K562 (cell line): ENCODE data around the gene VWA7. TPM values are rescaled to one million over a fixed set of nuclear protein-coding genes. Genes with fewer than 3 reads are reported as not detected.

Experiments used
- ARNT ChIP-seq, 2 experiments: fragments of 450-650 bp; IDR thresholded peaks; 2 replicates each; pipeline ENCODE4 v1.6.1; 2016; ENCODE audit warnings: mild to moderate bottlenecking in 1 of 2
- BRD4 ChIP-seq: fragments of 200-600 bp; sonication (generic); IDR thresholded peaks from 2 replicates; pipeline ENCODE4 v1.6.1; 2017; ENCODE audit warnings: inconsistent platforms
- ESRRB ChIP-seq: fragments of 250-450 bp; sonication (Bioruptor Pico); IDR thresholded peaks from 2 replicates; pipeline ENCODE4 v1.5.0; 2020; ENCODE audit warnings: mild to moderate bottlenecking, moderate library complexity, borderline replicate concordance
- GTF2A2 ChIP-seq: IDR thresholded peaks from 2 replicates; pipeline ENCODE4 v1.6.1; 2016; ENCODE audit warnings: mild to moderate bottlenecking, missing genetic modification characterization, missing compliant biosample characterization
- IRF2 ChIP-seq: sonication (generic); formaldehyde crosslinking; IDR thresholded peaks from 2 replicates; pipeline ENCODE4 v1.8.1; 2022; ENCODE audit warnings: mild to moderate bottlenecking, missing genetic modification reagents
- MLX ChIP-seq, 2 experiments: fragments of 450-650 bp in 1 of 2; sonication (generic) in 1 of 2; formaldehyde crosslinking; conservative IDR thresholded peaks; 2 replicates each; pipeline versions ENCODE4 v1.4.0 to v1.8.1; 2020 to 2022; ENCODE audit warnings: mild to moderate bottlenecking in 1 of 2, missing genetic modification reagents in 1 of 2
- PHF21A ChIP-seq: fragments of 450-650 bp; IDR thresholded peaks from 2 replicates; pipeline ENCODE4 v1.6.1; 2017; ENCODE audit warnings: low read depth, borderline replicate concordance
- PTBP1 ChIP-seq: fragments of 200-400 bp; formaldehyde crosslinking; IDR thresholded peaks from 2 replicates; pipeline ENCODE4 v1.6.1; 2017; ENCODE audit warnings: low read depth, low read length
- RBFOX2 ChIP-seq: fragments of 200-400 bp; formaldehyde crosslinking; IDR thresholded peaks from 2 replicates; pipeline ENCODE4 v1.6.1; 2017; ENCODE audit warnings: low read depth, mild to moderate bottlenecking, low read length, moderate library complexity
- SAP30 ChIP-seq: fragments of 200-600 bp; sonication (generic); IDR thresholded peaks from 2 replicates; pipeline ENCODE4 v1.6.1; 2012; ENCODE audit warnings: borderline replicate concordance, low read depth, mild to moderate bottlenecking, moderate library complexity, low read length, control low read depth, inconsistent platforms; ENCODE audit not compliant: insufficient read depth, poor library complexity, severe bottlenecking
- TFAP4 ChIP-seq: sonication (generic); formaldehyde crosslinking; IDR thresholded peaks from 2 replicates; pipeline ENCODE4 v1.8.0; 2022; ENCODE audit warnings: missing genetic modification reagents, mild to moderate bottlenecking, moderate library complexity, borderline replicate concordance
- TGIF2 ChIP-seq: sonication (generic); formaldehyde crosslinking; IDR thresholded peaks from 2 replicates; pipeline ENCODE4 v1.8.1; 2022; ENCODE audit warnings: mild to moderate bottlenecking, missing genetic modification reagents, moderate library complexity
- XRCC5 ChIP-seq: fragments of 200-400 bp; formaldehyde crosslinking; IDR thresholded peaks from 2 replicates; pipeline ENCODE4 v1.6.1; 2017; ENCODE audit warnings: low read depth, mild to moderate bottlenecking, low read length
- YY1 ChIP-seq, 3 experiments: IDR thresholded peaks; 2 replicates each; pipeline ENCODE4 v1.6.1; 2011; ENCODE audit warnings: low read length in 2 of 3, mild to moderate bottlenecking in 2 of 3, moderate library complexity in 2 of 3, borderline replicate concordance in 1 of 3, control low read depth in 1 of 3, low read depth in 1 of 3; ENCODE audit not compliant: insufficient read depth in 3 of 3, insufficient replicate concordance in 2 of 3, control insufficient read depth in 1 of 3, insufficient read length in 1 of 3; ENCODE audit errors: extremely low read depth in 1 of 3
- ZBTB43 ChIP-seq: sonication (generic); formaldehyde crosslinking; IDR thresholded peaks from 2 replicates; pipeline ENCODE4 v1.8.0; 2023; ENCODE audit warnings: mild to moderate bottlenecking, missing genetic modification reagents
- ZEB2 ChIP-seq: fragments of 450-650 bp; IDR thresholded peaks from 2 replicates; pipeline ENCODE4 v1.6.1; 2016
- ZNF217 ChIP-seq: sonication (generic); formaldehyde crosslinking; IDR thresholded peaks from 2 replicates; pipeline ENCODE4 v1.8.0; 2022; ENCODE audit warnings: mild to moderate bottlenecking, missing genetic modification reagents
- ZNF589 ChIP-seq: fragments of 200-800 bp; sonication (Bioruptor generic); IDR thresholded peaks from 2 replicates; pipeline ENCODE4 v1.6.1; 2016; ENCODE audit warnings: low read depth, missing genetic modification characterization, missing compliant biosample characterization
- polyA plus RNA-seq, 8 experiments: library from polyadenylated mRNA; depleted of rRNA in 4 of 8; stranded (reverse) in 5 of 8; unstranded in 3 of 8; fragments of >200 nt; fragmentation: Nextera tagmentation in 2 of 8; fragmentation: Illumina TruSeq in 1 of 8; extraction: Ambion mirVana in 2 of 8; extraction: Trizol in 1 of 8; gene quantifications; 2 replicates each; pipeline versions ENCODE4 v1.2.1 to v1.2.3, GENCODE V29; 2011 to 2014; ENCODE audit warnings: inconsistent platforms in 1 of 8, missing spikeins in 1 of 8
- total RNA-seq, 7 experiments: library from RNA; depleted of rRNA in 6 of 7; stranded (reverse); fragments of >200 nt in 6 of 7; fragmentation: Illumina TruSeq in 2 of 7; extraction: Trizol in 2 of 7; gene quantifications; 2 replicates each; pipeline versions ENCODE4 v1.2.1 to v1.2.3, GENCODE V29; 2011 to 2021; ENCODE audit warnings: low replicate concordance in 1 of 7
- TF ChIP-seq, protein P1 (sequence below): fragments of 250-450 bp; sonication (Bioruptor Pico); IDR thresholded peaks from 2 replicates; pipeline ENCODE4 v1.4.0; 2020; ENCODE audit warnings: mild to moderate bottlenecking, moderate library complexity

Gene VWA7
- total and polyA plus RNA-seq, 9 of the 15 experiments (the other 6 are each of a cell fraction or from before 2014, with no cell fraction given): 0.18 to 2.9 (median 0.95) TPM

DNA sequence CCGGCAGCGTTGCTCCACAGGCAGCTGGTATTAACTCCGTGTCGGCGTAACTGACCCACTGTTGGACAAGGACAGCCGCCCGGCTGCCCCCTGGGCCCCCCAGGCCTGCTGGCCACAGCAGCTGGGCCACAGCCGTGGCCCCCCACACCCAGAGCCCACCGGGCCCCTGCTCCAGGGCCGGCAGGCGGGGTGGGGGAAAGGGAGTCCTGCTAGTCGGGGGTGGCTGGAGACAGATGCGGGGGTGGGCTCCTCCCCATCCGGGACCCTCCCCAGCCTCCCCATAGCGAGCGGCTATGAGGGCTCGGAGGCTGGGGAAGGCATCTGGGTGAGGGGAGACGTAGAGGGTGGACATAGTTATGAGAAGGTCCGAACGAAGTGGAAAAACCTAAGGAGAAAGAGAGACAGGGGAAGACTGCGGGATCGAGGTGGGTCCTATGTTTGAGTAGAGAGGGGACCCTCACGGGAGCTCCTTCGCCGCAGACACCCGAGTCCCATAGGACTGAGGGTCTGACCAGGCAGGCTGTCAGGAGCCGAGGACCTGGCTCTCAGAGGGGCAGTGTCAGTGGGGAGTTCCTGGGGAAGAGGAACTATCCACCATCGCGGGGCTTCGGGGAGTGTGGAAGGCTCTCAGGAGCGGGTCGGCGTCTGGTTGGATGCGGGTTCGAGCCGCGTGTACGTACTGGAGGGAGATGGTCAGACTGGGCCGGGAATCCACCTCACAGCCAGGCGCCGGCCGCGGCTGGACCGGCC lies 17.9 kb upstream of the VWA7 start (continued):
- TF ChIP-seq YY1 (IDR thresholded peaks at IDR 0.05; ENCODE audit: borderline replicate concordance in 1 of 3, control insufficient read depth in 1 of 3, extremely low read depth in 1 of 3, insufficient read depth in 3 of 3, insufficient read length in 1 of 3, insufficient replicate concordance in 2 of 3, low read depth in 1 of 3, low read length in 2 of 3): peak in 1 of 3 experiments; percentile 47
- peak; percentile 61; the same call in 1 of the 2 replicates for TF ChIP-seq BRD4
- TF ChIP-seq RBFOX2: peak; percentile 94; the same call in 1 of the 2 replicates
- TF ChIP-seq GTF2A2 (tag): 0 out of 2 replicates have a peak, but pooled peaks have one; percentile 73
- peak; percentile 64; the same call in 1 of the 2 replicates for TF ChIP-seq TFAP4 (CRISPR knock-in tag)
- TF ChIP-seq ZNF589 (CRISPR knock-in tag): peak; percentile 72; the same call in 1 of the 2 replicates
- TF ChIP-seq PHF21A: peak; percentile 65; the same call in 1 of the 2 replicates
- TF ChIP-seq ZNF217: 0 out of 2 replicates have a peak, but pooled peaks have one; percentile 55
- TF ChIP-seq PTBP1: 0 out of 2 replicates have a peak, but pooled peaks have one; percentile 8
- peak; percentile 93; the same call in 1 of the 2 replicates for TF ChIP-seq TGIF2
- TF ChIP-seq IRF2 (CRISPR knock-in tag): no peak
- TF ChIP-seq ZBTB43 (CRISPR knock-in tag): peak; percentile 80; the same call in 1 of the 2 replicates
- TF ChIP-seq, protein P1, sequence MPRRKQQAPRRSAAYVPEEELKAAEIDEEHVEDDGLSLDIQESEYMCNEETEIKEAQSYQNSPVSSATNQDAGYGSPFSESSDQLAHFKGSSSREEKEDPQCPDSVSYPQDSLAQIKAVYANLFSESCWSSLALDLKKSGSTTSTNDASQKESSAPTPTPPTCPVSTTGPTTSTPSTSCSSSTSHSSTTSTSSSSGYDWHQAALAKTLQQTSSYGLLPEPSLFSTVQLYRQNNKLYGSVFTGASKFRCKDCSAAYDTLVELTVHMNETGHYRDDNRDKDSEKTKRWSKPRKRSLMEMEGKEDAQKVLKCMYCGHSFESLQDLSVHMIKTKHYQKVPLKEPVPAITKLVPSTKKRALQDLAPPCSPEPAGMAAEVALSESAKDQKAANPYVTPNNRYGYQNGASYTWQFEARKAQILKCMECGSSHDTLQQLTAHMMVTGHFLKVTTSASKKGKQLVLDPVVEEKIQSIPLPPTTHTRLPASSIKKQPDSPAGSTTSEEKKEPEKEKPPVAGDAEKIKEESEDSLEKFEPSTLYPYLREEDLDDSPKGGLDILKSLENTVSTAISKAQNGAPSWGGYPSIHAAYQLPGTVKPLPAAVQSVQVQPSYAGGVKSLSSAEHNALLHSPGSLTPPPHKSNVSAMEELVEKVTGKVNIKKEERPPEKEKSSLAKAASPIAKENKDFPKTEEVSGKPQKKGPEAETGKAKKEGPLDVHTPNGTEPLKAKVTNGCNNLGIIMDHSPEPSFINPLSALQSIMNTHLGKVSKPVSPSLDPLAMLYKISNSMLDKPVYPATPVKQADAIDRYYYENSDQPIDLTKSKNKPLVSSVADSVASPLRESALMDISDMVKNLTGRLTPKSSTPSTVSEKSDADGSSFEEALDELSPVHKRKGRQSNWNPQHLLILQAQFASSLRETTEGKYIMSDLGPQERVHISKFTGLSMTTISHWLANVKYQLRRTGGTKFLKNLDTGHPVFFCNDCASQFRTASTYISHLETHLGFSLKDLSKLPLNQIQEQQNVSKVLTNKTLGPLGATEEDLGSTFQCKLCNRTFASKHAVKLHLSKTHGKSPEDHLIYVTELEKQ (CRISPR knock-in tag): peak; percentile 7; the same call in 1 of the 2 replicates
- peak; percentile 34 to 60; a peak in 3 of 4 replicates for TF ChIP-seq ARNT (IDR thresholded peaks at IDR 0.05)
- peak; percentile 32; the same call in 1 of the 2 replicates for TF ChIP-seq ZEB2
- TF ChIP-seq XRCC5: peak; percentile 46; the same call in 1 of the 2 replicates
- TF ChIP-seq SAP30: peak; percentile 100
- no peak for TF ChIP-seq ESRRB (CRISPR knock-in tag)
- TF ChIP-seq MLX (CRISPR knock-in tag; conservative IDR thresholded peaks at IDR 0.05): peak in 1 of 2 experiments; percentile 37; a peak in 1 of 4 replicates
